GM21515 (cell line): Measurements from ENCODE around the gene S100A11.

Experiments
- ATAC-seq: cut with Tn5 transposase; IDR thresholded peaks from one replicate; pipeline ENCODE4 v1.9.1; 2021; ENCODE audit not compliant: unreplicated experiment

The S100A11 gene

GRCh38 chr1:152003846-152004442, 32.9 kb downstream of the S100A11 start:
- no peak for ATAC-seq

GRCh38 chr1:152002960-152003359, 33.8 kb downstream of the S100A11 start:
- no peak for ATAC-seq

- no peak for ATAC-seq
These were observed 34.9 kb downstream of the S100A11 start for GRCh38 chr1:152001631-152002584.

- no peak for ATAC-seq
These were observed 35.7 kb downstream of the S100A11 start for GRCh38 chr1:152000964-152001630.

- no peak for ATAC-seq
These were observed 38.0 kb downstream of the S100A11 start for GRCh38 chr1:151998611-151999362.

- no peak for ATAC-seq
These were observed 39.6 kb downstream of the S100A11 start for GRCh38 chr1:151997284-151997570.

GRCh38 chr1:151995774-151996173, 41.0 kb downstream of the S100A11 start:
- no peak for ATAC-seq

- ATAC-seq = no peak
These were observed 41.8 kb downstream of the S100A11 start for GRCh38 chr1:151994956-151995355.

GRCh38 chr1:151993734-151994496, 42.9 kb downstream of the S100A11 start, which contains the start of gene S100A10:
S100A10 (minus strand) TSS chr1:151993859; CDS start chr1:151986230, 7,629 bp downstream.
- ATAC-seq = no peak

GRCh38 chr1:151993084-151993733, 43.6 kb downstream of the S100A11 start:
- no peak for ATAC-seq

- no peak for ATAC-seq
These were observed 44.3 kb downstream of the S100A11 start for GRCh38 chr1:151992303-151993083.

- no peak for ATAC-seq
These were observed 45.0 kb downstream of the S100A11 start for GRCh38 chr1:151991663-151992302.

GRCh38 chr1:151990856-151991198, 46.0 kb downstream of the S100A11 start:
- no peak for ATAC-seq

GRCh38 chr1:151990058-151990855, 46.5 kb downstream of the S100A11 start:
- no peak for ATAC-seq

GRCh38 chr1:151989211-151989862, 47.5 kb downstream of the S100A11 start:
- ATAC-seq = no peak

- ATAC-seq = no peak
These were observed 48.3 kb downstream of the S100A11 start for GRCh38 chr1:151988405-151988923.

GRCh38 chr1:151986501-151987190, 50.2 kb downstream of the S100A11 start:
- ATAC-seq = no peak
